ENCODE data around the gene TPM4. TPM values are rescaled to one million over a fixed set of nuclear protein-coding genes. Genes with fewer than 3 reads are reported as not detected.
A peak's percentile ranks its signal among the peaks of the same experiment; 100 is the strongest.

Gene TPM4
- total RNA-seq, 2 donors from 2014 or later: 261 to 388 TPM

DNA sequence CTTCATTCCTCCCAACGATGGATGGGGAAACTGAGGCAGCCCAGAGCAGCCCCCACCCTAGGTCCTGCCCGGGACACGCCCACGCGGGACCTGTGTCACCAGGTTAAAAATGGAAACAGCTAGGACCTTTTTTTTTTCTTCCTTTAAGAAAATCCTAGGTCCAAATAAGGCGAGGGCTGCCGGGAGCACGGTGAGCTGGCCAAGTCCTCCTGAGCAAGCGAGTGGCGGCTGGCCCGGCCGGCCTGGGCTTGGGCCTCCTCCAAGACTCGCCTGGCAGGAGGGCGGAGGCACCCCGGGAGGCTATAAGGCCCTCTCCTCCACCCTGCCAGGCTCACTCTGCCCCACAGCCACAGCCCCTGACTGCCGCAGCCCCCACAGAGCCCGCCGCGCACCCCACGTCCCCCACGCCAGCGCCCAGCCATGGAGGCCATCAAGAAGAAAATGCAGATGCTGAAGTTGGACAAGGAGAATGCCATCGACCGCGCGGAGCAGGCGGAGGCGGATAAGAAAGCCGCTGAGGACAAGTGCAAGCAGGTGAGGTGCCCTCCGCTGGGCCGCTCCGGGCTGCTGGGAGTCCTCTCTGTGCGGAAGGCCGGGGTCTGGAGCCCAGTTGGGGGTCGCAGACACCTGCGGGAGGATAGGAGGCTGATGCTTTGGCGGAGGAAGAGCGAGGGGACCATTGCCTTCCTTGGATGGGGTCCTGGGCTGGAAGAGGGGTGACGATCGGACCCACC, 8.9 kb upstream of the TPM4 start:
- peaks cover 18% of the 10 kb centered on the region for H3K4me1 ChIP-seq
- peak; percentile 79 for DNase-seq
- H3K27ac ChIP-seq: peak overlapping the region; percentile 78
- H3K9me3 ChIP-seq: no peaks in the 10 kb centered on the region
- TF ChIP-seq, protein P1, sequence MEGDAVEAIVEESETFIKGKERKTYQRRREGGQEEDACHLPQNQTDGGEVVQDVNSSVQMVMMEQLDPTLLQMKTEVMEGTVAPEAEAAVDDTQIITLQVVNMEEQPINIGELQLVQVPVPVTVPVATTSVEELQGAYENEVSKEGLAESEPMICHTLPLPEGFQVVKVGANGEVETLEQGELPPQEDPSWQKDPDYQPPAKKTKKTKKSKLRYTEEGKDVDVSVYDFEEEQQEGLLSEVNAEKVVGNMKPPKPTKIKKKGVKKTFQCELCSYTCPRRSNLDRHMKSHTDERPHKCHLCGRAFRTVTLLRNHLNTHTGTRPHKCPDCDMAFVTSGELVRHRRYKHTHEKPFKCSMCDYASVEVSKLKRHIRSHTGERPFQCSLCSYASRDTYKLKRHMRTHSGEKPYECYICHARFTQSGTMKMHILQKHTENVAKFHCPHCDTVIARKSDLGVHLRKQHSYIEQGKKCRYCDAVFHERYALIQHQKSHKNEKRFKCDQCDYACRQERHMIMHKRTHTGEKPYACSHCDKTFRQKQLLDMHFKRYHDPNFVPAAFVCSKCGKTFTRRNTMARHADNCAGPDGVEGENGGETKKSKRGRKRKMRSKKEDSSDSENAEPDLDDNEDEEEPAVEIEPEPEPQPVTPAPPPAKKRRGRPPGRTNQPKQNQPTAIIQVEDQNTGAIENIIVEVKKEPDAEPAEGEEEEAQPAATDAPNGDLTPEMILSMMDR (IDR thresholded peaks at IDR 0.05): no peak
- H3K4me3 ChIP-seq: peak overlapping the region; percentile 29
- H3K9ac ChIP-seq (ENCODE audit: low read depth in 2 of 2, low read length in 2 of 2): peak overlapping the region; percentile 48 to 73
- H3K36me3 ChIP-seq: no peaks in the 10 kb centered on the region
- no peaks in the 10 kb centered on the region for H3K27me3 ChIP-seq
- intact Hi-C loops (cut with DNase I): loop anchor here (5.0 kb wide), 1 partner anchor 45 kb away; the partner anchor contains the start of gene RAB8A

DNA sequence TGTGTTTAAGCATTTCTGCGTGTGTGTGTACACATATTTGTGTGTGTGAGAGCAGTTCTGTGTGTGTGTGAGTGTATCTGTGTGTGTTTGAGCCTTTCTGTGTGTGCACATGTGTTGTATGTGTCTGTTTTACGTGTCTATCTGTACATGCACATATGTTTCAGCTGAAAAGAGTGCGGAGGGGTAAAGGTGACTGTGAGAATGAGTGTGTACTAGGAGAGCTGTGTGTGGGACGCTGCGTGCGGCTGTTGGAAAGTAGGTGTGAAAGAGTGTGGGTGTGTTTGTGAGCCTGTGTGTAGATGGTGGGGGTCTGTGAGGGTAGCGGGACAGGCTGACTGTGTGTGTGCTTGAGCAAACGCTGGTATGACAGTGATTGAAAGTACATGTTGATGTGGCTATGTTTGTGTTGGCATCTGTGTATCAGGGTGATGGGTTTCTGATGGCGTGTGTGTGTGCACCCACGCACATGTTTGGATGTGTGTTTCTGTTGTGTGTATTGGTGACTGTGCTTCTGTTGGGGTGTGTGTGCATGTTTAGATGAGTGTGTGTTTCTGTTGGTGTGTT, 7.5 kb upstream of the TPM4 start:
- Histone ChIP-seq H3K9me3 (no peaks in the 10 kb centered on the region), H3K27ac (peak overlapping the region; percentile 97), H3K4me1 (peaks cover 18% of the 10 kb centered on the region), H3K36me3 (no peaks in the 10 kb centered on the region), H3K9ac (ENCODE audit: low read depth in 2 of 2, low read length in 2 of 2) (peak overlapping the region; percentile 30 to 67), H3K27me3 (no peaks in the 10 kb centered on the region), H3K4me3 (peak overlapping the region; percentile 29)
- intact Hi-C loops (cut with DNase I): loop anchor here (5.0 kb wide), 1 partner anchor 44 kb away; the partner anchor contains the start of gene RAB8A
- TF ChIP-seq, protein P1 (IDR thresholded peaks at IDR 0.05): no peak
- no peak for DNase-seq

DNA sequence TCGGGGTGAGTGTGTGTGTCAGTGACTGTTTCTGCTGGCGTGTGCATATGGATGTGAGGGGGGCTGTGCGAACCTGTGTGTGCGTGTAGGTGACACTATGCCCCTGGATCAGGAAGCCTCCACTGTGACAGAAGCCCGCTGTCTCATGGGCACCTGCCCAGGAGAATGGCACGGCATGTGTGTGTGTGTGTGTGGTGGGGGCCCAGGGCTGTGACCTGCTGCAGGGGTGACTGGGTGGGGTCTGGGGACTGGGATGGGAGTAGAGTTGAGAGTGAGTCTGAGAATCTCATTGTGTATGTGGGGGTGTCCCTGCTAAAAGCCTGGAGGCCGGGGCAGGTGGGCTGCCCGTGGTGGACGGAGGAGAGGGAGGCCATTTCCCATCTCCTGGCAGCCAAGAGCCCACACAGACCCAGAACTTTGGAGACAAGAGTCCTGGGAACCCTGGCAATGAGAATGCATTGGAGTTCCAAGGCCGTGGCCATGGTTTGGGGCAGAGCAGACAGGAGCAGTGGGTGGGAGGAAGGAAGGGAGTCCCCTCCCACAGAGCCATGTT, 6.4 kb upstream of the TPM4 start:
- peak overlapping the region; percentile 97 for H3K27ac ChIP-seq
- peak overlapping the region; percentile 29 for H3K4me3 ChIP-seq
- H3K9me3 ChIP-seq: no peaks in the 10 kb centered on the region
- intact Hi-C loops (cut with DNase I): loop anchor here (5.0 kb wide), 1 partner anchor 42 kb away; the partner anchor contains the start of gene RAB8A
- no peaks in the 10 kb centered on the region for H3K27me3 ChIP-seq
- no peak for DNase-seq
- no peaks in the 10 kb centered on the region for H3K36me3 ChIP-seq
- TF ChIP-seq, protein P1 (IDR thresholded peaks at IDR 0.05): no peak
- peak overlapping the region; percentile 77 to 87 for H3K9ac ChIP-seq (ENCODE audit: low read depth in 2 of 2, low read length in 2 of 2)
- peaks cover 18% of the 10 kb centered on the region for H3K4me1 ChIP-seq

DNA sequence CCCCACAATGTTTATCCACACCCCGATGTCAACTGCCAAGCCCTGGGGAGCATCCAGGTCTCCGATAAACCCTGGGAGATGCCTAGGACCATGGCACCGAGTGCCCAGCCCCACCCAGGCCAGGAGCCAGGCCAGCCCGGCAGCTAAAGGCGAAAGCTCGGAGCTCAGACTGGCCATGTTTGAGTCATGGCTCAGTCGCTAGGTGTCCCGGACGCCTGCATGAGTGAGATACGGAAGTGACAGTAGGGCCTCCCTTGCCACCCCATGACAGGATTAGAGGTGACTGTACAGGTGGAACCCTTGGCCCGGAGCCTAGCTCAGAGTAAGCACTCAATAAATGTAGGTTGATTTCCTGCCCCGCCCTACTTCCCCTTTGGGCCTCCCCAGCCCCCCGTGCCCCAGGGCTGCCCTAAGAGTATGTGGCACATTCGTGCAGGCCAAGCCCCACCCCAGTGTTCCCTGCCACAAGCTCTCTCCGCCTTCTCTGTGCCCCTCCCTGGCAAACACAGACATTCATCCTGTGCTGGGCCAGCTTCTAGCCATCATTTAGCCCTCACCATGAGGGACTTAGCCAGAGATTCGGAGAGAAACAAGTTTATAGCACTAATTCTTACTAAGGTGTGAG, 5.8 kb upstream of the TPM4 start:
- H3K4me3 ChIP-seq: peak overlapping the region; percentile 29
- peak overlapping the region; percentile 97 for H3K27ac ChIP-seq
- H3K9ac ChIP-seq (ENCODE audit: low read depth in 2 of 2, low read length in 2 of 2): peak overlapping the region; percentile 77 to 87
- H3K36me3 ChIP-seq: no peaks in the 10 kb centered on the region
- H3K4me1 ChIP-seq: peaks cover 18% of the 10 kb centered on the region
- H3K9me3 ChIP-seq: no peaks in the 10 kb centered on the region
- intact Hi-C loops (cut with DNase I): no loop called here
- peak; percentile 96 for DNase-seq
- no peaks in the 10 kb centered on the region for H3K27me3 ChIP-seq
- TF ChIP-seq, protein P1 (IDR thresholded peaks at IDR 0.05): no peak

DNA sequence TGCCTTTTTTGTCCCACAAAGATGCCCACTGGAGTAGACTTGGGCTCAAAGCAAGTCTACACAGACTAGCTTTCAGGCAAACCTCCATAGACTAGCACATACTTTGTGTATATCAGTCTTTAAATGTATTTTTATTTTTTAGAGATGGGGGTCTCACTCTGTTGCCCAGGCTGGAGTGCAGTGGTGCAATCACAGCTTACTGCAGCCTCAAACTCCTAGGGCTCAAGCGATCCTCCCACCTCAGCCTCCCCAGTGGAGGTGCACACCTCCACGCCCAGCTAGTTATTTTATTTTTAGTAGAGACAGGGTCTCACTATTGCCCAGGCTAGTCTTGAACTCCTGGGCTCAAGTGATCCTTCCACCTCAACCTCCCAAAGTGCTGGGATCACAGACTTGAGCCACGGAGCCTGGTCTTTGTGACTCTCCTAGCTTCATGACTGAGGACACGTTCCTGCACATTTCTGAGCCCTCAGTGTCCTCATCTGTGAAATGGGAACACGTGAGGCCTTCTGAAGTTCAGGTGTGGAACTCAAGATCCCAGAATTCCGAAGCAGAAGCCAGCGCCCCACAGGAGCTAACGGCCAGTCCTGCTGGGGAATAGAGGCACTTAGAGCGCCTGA, 5.1 kb upstream of the TPM4 start:
- Histone ChIP-seq H3K36me3 (no peaks in the 10 kb centered on the region), H3K4me1 (peaks cover 18% of the 10 kb centered on the region), H3K27me3 (no peaks in the 10 kb centered on the region), H3K9ac (ENCODE audit: low read depth in 2 of 2, low read length in 2 of 2) (peak overlapping the region; percentile 50 to 87), H3K4me3 (no peak overlapping the region), H3K9me3 (no peaks in the 10 kb centered on the region), H3K27ac (peak overlapping the region; percentile 97)
- TF ChIP-seq, protein P1 (IDR thresholded peaks at IDR 0.05): no peak
- intact Hi-C loops (cut with DNase I): no loop called here
- DNase-seq: no peak
